Upper lobe of left lung (tissue), 4 donors: ENCODE data around the gene DCTN4.

Source experiments
- CTCF ChIP-seq, 6 experiments: fragments of 450-650 bp in 4 of 6; fragments of 200-600 bp in 2 of 6; sonication (generic) in 2 of 6; IDR thresholded peaks; one replicate each; pipeline ENCODE4 v1.5.1; 2016 to 2019; ENCODE audit warnings: antibody characterized with exemption in 6 of 6
- POLR2A ChIP-seq, 4 donors: fragments of 450-650 bp; IDR thresholded peaks; one replicate each; pipeline ENCODE4 v1.5.1; 2016 to 2017; ENCODE audit warnings: antibody characterized with exemption in 4 of 4, mild to moderate bottlenecking in 2 of 4

- TF ChIP-seq POLR2A (IDR thresholded peaks at IDR 0.05) (no peak), CTCF (IDR thresholded peaks at IDR 0.05) (no peak)
These were observed 22.0 kb upstream of the DCTN4 start for GRCh38 chr5:150780816-150781221.
